ENCODE results near the gene MPND. TPM values are rescaled to one million over a fixed set of nuclear protein-coding genes. Genes with fewer than 3 reads are reported as not detected.

Gene MPND
- total and polyA plus RNA-seq, 2 of the 13 experiments (the other 11 are each of a cell fraction or from before 2014, with no cell fraction given), result 10.8 to 15.8 TPM

- TF ChIP-seq NCOA2 (CRISPR knock-in tag; IDR thresholded peaks at IDR 0.05) (peak; percentile 53), MATR3 (CRISPR knock-in tag; IDR thresholded peaks at IDR 0.05) (no peak), NBN (conservative IDR thresholded peaks at IDR 0.05) (no peak), ZNF646 (CRISPR knock-in tag; IDR thresholded peaks at IDR 0.05) (no peak), ZBTB4 (CRISPR knock-in tag; IDR thresholded peaks at IDR 0.05; ENCODE audit: borderline replicate concordance) (peak; percentile 82; the same call in 1 of the 2 replicates), ZNF782 (CRISPR knock-in tag; IDR thresholded peaks at IDR 0.05; ENCODE audit: borderline replicate concordance) (peak; percentile 7; the same call in 1 of the 2 replicates), ZNF547 (CRISPR knock-in tag; IDR thresholded peaks at IDR 0.05) (peak; percentile 59; the same call in 1 of the 2 replicates), ELF1 (CRISPR knock-in tag; IDR thresholded peaks at IDR 0.05) (peak; percentile 58), ZBTB49 (CRISPR knock-in tag; IDR thresholded peaks at IDR 0.05; ENCODE audit: borderline replicate concordance) (no peak), AFF4 (CRISPR knock-in tag; IDR thresholded peaks at IDR 0.05) (peak; percentile 60; the same call in 1 of the 2 replicates), ZNF567 (CRISPR knock-in tag; IDR thresholded peaks at IDR 0.05; ENCODE audit: borderline replicate concordance) (no peak; the same call in 1 of the 2 replicates), KMT2B (CRISPR knock-in tag; IDR thresholded peaks at IDR 0.05) (peak; percentile 47; the same call in 1 of the 2 replicates)
Observed at GRCh38 chr19:4390567-4391305, 47.4 kb downstream of the MPND start (continued).

Measured in HepG2 (cell line).